C4-2B (cell line): ENCODE data around the gene ZMAT5.

Experiments
- CTCF ChIP-seq: fragments of 450-650 bp; conservative IDR thresholded peaks from 2 replicates; pipeline ENCODE4 v1.5.1; 2017; ENCODE audit warnings: mild to moderate bottlenecking
- ZFX ChIP-seq: fragments of 450-650 bp; IDR thresholded peaks from 2 replicates; pipeline ENCODE4 v1.6.1; 2017

- TF ChIP-seq CTCF = no peak
- TF ChIP-seq ZFX = no peak
Measured at GRCh38 chr22:29816539-29816938, 49.7 kb upstream of the ZMAT5 start.
